ENCODE data around the gene CPE.
A peak's percentile ranks its signal among the peaks of the same experiment; 100 is the strongest.
"Not testable (repeated sequence)": the region's sequence is repeated elsewhere in the genome, so short reads cannot be mapped to it uniquely, and the experiment has no call there.

The CPE gene

DNA sequence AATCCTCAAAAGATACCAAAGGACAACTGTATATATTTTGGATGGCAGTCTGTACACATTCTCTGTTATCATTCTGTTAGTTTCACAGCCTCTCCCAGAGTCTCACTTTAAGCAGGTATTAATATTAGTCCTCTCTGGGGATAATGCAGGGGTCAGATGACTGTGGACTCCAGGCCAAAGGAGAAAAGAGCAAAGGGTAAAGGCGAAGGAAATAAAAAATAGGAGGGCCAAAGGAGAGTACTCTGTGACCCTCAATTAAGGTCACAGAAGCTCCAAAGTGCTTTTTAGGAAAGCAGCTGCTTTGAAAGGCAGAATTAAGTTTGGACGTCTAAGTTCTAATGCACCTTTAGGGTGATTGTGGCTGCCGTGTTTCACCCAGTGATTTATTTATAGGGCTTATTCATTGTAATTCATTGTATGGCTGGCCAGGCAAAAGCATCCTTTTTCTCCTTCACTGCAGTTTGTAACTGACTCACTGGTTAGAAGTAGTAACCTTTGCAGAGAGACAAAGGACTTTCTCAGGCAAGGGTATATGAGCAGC lies 43.6 kb upstream of the CPE start:
- H3K4me3 ChIP-seq (ENCODE audit: low read depth, low read length): no peak overlapping the region
- TF ChIP-seq, protein P1, sequence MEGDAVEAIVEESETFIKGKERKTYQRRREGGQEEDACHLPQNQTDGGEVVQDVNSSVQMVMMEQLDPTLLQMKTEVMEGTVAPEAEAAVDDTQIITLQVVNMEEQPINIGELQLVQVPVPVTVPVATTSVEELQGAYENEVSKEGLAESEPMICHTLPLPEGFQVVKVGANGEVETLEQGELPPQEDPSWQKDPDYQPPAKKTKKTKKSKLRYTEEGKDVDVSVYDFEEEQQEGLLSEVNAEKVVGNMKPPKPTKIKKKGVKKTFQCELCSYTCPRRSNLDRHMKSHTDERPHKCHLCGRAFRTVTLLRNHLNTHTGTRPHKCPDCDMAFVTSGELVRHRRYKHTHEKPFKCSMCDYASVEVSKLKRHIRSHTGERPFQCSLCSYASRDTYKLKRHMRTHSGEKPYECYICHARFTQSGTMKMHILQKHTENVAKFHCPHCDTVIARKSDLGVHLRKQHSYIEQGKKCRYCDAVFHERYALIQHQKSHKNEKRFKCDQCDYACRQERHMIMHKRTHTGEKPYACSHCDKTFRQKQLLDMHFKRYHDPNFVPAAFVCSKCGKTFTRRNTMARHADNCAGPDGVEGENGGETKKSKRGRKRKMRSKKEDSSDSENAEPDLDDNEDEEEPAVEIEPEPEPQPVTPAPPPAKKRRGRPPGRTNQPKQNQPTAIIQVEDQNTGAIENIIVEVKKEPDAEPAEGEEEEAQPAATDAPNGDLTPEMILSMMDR (IDR thresholded peaks at IDR 0.05; ENCODE audit: insufficient read depth, low read depth, low read length, missing control alignments): no peak
- DNase-seq (ENCODE audit: low read depth): no peak

DNA sequence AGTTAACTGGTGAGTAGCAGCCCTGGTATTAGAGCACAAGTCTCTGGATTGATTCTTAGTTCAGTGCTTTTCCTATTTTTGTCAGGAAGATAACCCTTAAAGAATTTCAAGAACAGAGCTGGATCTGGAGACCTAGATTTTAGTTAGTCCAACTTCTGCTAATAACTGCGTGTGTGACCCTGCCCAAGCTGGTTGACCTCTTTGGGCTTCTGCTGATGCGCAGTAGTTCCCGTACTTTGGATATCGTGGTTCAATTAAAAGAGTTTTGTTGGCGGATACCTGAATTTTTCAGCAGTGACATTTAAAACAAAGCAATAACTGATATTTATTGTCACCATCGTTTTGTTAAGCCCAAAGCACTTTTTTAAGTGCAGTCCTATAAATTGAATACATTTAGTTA lies 42.1 kb upstream of the CPE start:
- no peak overlapping the region for H3K4me3 ChIP-seq (ENCODE audit: low read depth, low read length)
- no peak for DNase-seq (ENCODE audit: low read depth)
- TF ChIP-seq, protein P1 (IDR thresholded peaks at IDR 0.05; ENCODE audit: insufficient read depth, low read depth, low read length, missing control alignments): no peak

DNA sequence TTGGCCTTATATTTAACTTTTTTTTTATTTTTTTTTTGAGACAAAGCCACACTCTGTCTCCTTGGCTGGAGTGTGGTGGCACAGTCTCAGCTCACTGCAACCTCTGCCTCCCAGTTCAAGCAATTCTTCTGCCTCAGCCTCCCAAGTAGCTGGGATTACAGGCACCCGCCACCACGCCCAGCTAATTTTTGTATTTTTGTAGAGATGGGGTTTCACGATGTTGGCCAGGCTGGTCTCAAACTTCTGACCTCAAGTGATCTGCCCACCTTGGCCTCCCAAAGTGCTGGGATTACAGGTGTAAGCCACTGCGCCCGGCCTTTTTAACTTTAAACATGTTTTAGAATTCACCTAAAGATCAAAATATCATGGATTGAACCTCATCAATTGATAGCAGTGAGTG lies 36.5 kb upstream of the CPE start:
- not testable (repeated sequence) for H3K4me3 ChIP-seq (ENCODE audit: low read depth, low read length); DNase-seq (ENCODE audit: low read depth)

DNA sequence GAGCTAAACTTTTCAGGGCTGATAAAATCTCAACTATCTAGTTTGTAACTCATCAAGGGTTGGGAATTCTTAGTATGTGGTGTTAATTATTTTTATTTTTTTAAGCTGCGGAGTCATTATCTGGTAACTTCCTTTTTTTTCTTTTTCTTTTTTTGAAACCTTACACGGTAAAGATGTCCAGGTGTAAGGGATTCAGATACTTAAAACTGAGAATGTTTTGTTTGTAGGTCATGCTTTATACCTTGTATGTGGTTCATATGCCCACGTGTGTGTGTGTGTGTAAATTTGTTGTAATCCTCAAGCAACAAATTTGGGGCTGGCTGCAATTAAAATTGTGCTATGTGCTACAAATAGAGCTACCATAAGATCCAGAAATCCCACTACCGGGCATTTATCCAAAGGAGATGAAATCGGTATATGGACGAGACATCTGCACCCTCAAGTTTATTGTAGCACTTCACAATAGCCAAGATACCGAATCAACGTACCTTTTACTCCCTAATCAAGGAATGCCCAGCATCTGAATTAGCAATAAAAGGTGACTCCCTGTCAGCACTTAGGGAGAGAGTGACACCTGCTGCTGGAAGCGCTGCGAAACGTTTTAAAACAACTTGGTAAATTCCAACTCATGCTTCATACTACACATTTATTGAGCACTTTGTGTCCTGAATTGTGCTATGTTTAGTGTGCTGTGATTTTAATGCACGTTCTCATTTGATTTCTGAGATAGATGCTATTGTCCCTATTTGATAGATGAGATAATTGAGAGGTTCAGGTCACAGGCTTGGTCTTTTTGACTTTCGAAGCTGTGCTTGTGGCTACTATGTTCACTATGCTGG lies 35.2 kb upstream of the CPE start:
- peak; percentile 21 for DNase-seq (ENCODE audit: low read depth)
- H3K4me3 ChIP-seq (ENCODE audit: low read depth, low read length): no peak overlapping the region
- TF ChIP-seq, protein P1 (IDR thresholded peaks at IDR 0.05; ENCODE audit: insufficient read depth, low read depth, low read length, missing control alignments): peak; percentile 4

DNA sequence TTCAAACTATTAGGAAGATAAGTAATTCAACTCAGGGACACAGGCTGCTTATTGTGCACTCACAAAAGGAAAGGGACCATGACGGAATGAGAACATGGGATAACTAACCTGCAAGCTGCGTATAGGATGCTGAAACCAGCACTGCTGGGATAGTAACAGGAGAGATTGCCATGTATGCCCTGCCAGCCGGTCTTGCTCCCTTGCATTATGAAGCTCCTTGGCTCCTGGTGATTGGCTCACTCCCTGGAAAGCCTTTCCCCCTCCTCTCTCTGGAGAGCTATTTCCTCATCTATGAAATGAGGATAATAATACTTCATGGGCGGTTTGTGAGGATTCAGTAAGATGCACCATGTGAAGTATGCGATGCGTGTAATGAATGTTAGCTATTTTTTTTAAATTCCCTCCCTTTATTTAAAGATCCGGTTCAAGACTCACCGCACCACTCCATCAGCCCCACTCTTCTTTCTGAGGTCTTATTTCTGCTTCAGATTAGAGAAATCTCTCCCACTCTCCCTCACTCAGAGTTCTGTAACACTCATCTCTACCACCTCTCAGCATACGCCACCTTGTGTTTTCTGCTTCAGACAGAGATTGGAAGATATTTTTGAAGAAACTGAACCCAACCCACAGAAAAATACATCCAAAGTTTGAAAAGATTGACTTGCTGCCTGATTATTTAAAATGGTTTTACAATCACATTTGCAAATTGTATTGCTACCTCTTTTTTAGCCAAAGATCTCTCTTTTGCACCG lies 33.0 kb upstream of the CPE start:
- DNase-seq (ENCODE audit: low read depth): peak; percentile 14
- H3K4me3 ChIP-seq (ENCODE audit: low read depth, low read length): no peak overlapping the region
- TF ChIP-seq, protein P1 (IDR thresholded peaks at IDR 0.05; ENCODE audit: insufficient read depth, low read depth, low read length, missing control alignments): peak; percentile 12

DNA sequence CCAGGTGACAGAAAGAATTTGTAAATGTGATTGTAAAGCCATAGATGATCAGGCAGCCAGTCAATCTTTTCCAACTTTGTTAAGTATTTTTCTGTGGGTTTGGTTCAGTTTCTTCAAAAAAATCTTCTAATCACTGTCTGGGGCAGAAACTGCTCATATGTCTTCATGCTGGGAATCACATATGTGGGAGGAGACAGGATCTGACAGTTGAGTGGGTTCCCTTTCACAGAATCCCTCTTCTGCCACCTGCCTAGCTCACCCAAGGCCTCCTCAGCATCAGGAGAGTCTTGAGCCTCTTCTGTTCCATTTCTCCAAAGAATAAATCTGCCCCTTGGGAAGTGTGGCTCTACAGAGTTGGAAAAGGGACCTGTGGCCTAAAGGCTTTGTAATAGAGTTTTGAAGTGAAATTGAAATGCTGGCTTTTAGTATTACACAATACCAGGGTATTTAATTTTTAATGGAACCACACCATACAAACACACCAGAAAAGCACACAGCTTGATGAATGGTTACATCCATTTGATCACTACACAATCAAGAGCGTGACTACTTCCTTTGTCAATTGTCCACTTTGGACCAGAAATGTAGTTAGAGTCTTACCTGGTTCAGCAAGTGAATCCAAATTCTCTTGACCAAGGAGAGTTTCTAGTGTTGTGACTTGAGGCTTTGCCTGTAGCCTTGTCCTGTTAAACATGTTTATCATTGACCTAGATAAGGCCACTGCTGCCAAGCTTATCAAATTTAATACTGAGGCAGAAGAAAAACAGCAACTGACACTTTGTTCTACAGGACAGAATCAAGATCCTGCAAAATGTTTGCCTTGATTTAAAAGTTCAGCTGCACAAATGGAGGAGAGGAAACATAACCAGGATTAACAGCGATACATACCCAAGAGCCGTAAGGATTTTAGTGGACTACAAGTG lies 30.9 kb upstream of the CPE start:
- no peak overlapping the region for H3K4me3 ChIP-seq (ENCODE audit: low read depth, low read length)
- TF ChIP-seq, protein P1 (IDR thresholded peaks at IDR 0.05; ENCODE audit: insufficient read depth, low read depth, low read length, missing control alignments): no peak
- DNase-seq (ENCODE audit: low read depth): no peak

All from GM12865 (cell line).